ENCODE data around the gene SLC29A1. TPM values are rescaled to one million over a fixed set of nuclear protein-coding genes. Genes with fewer than 3 reads are reported as not detected.

SLC29A1 gene
- total and polyA plus RNA-seq, 9 of the 15 experiments (the other 6 are each of a cell fraction or from before 2014, with no cell fraction given), result 18.9 to 170 (median 57.7) TPM

GRCh38 chr6:44227148-44227793 is 3.9 kb downstream of the SLC29A1 start (continued):
- TF ChIP-seq ARID2 (IDR thresholded peaks at IDR 0.05) (no peak), GATAD2B (IDR thresholded peaks at IDR 0.05; ENCODE audit: borderline replicate concordance) (no peak), MGA (IDR thresholded peaks at IDR 0.05) (no peak), ZSCAN29 (IDR thresholded peaks at IDR 0.05) (no peak), RHOXF2B (CRISPR knock-in tag; conservative IDR thresholded peaks at IDR 0.05) (no peak), CREBBP (IDR thresholded peaks at IDR 0.05; ENCODE audit: low read depth, low read length) (no peak), XRCC4 (IDR thresholded peaks at IDR 0.05; ENCODE audit: extremely low read depth, insufficient read depth, insufficient read length) (no peak), MBD2 (IDR thresholded peaks at IDR 0.05; ENCODE audit: borderline replicate concordance, low read depth) (no peak), THRB (CRISPR knock-in tag; conservative IDR thresholded peaks at IDR 0.05) (no peak), RFX1 (IDR thresholded peaks at IDR 0.05) (peak; percentile 86), ZNF668 (CRISPR knock-in tag; IDR thresholded peaks at IDR 0.05) (no peak), E2F3 (CRISPR knock-in tag; IDR thresholded peaks at IDR 0.05) (no peak), BRD9 (IDR thresholded peaks at IDR 0.05; ENCODE audit: low read depth, partially characterized antibody) (no peak), ZNF717 (CRISPR knock-in tag; IDR thresholded peaks at IDR 0.05) (no peak), CTCF (IDR thresholded peaks at IDR 0.05 in 2 of 3, conservative IDR thresholded peaks at IDR 0.05 in 1 of 3; ENCODE audit: insufficient read depth in 2 of 3, low read depth in 1 of 3, low read length in 3 of 3) (peak in 1 of 3 experiments; percentile 11; a peak in 1 of 6 replicates)
